Inferior parietal cortex (tissue), 1 donor: Measurements from ENCODE around the gene TMEM117.
"Not testable (repeated sequence)": the region's sequence is repeated elsewhere in the genome, so short reads cannot be mapped to it uniquely, and the experiment has no call there.

Experiments used
- DNase-seq: peaks from one replicate; pipeline ENCODE4 v3.0.0-alpha.2; 2016; ENCODE audit errors: extremely low spot score

The TMEM117 gene

DNA sequence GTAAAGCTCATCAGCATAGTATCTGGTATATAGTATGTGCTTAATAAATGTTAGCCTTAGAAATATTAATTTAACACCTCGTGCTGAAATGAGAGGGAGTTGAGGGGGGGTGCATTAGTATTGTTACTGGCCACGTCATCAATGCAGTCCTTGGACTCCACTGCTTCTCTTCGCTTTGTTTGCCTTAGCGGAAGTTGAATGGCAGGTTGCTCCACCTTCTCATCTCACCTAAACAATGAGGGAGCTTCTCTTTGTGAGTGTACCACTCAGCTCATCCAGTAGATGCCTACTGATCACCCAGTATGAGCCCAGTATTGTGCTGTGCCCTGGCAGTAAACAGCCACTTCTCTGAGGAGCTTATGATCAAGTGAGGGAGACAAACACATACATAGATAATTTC lies 4.5 kb downstream of the TMEM117 start:
- no peak for DNase-seq

- DNase-seq: no peak
These were observed 5.4 kb downstream of the TMEM117 start for GRCh38 chr12:43841253-43841652.

GRCh38 chr12:43842259-43842658 lies 6.4 kb downstream of the TMEM117 start:
- DNase-seq: no peak

GRCh38 chr12:43847425-43848225 lies 11.7 kb downstream of the TMEM117 start:
- not testable (repeated sequence) for DNase-seq

DNA sequence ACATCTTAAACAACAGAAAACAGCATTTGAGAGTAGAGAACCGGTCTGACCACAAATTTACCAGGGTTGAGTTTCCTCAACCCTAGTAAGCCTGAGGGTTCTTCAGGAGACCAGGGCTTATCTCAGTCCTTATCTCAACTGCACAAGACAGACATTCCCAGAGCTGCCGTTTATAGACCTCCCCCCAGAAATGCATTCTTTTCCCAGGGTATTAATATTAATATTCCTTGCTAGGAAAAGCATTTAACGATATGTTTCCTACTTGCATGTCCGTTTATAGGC lies 12.3 kb downstream of the TMEM117 start:
- no peak for DNase-seq

GRCh38 chr12:43848786-43849185 lies 12.9 kb downstream of the TMEM117 start:
- DNase-seq: no peak

DNA sequence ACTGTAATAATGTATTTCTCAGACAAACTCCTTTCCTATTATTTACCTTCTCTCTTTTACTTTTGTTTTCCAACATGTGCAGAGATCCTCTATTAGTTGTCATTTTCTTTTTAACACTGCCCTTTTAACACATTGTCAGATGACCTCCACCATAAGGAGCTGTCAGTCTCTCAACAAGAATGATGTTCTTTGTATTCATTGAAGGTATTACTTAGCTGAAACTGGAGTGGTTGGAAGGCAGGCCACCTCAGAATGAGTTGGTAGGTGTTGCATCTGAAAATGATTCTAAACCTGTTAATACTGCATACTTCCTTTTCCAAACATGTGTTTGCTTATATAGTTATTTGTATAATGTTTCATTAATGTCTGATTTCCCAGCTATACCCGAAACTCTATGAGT lies 16.9 kb downstream of the TMEM117 start:
- DNase-seq: no peak

- DNase-seq: no peak
These were observed 21.1 kb downstream of the TMEM117 start for GRCh38 chr12:43856972-43857371.

GRCh38 chr12:43858096-43858495 lies 22.2 kb downstream of the TMEM117 start:
- no peak for DNase-seq

DNA sequence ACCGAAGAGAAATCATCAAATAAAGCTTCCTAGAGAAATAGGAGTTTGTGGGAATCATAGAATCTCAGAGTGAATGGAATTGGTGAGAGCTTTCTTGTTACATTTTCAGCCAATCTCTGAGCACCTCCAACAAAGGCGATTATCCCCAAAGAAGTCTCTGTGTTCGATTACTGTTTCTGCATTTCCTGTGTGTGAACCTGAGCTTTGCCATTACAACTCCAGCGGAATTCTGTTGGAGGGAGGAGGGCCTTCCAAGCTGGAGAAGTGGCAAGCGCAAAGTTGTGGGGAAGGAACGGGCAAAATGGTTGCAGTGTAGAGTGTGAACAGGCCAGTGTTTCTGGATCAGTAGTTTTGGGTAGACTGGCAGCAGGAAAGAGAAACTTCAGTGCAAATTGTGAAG lies 23.1 kb downstream of the TMEM117 start:
- DNase-seq: no peak

GRCh38 chr12:43861015-43861839 lies 25.3 kb downstream of the TMEM117 start:
- DNase-seq: no peak

DNA sequence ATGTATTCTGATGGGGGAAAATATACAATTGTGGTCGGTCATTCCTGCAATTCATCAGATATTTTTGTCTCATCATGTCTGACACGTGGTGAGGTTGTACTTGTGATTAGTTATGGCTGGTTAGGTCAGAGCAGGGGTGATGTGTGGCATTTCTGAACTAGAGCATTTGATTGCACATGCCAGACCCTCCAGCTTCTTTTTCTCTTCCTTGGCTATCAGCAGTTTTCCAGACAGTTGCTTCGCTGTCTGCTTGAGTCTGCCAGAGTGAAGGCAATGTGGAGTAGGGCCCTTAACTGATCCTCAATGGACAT lies 25.9 kb downstream of the TMEM117 start:
- no peak for DNase-seq

DNA sequence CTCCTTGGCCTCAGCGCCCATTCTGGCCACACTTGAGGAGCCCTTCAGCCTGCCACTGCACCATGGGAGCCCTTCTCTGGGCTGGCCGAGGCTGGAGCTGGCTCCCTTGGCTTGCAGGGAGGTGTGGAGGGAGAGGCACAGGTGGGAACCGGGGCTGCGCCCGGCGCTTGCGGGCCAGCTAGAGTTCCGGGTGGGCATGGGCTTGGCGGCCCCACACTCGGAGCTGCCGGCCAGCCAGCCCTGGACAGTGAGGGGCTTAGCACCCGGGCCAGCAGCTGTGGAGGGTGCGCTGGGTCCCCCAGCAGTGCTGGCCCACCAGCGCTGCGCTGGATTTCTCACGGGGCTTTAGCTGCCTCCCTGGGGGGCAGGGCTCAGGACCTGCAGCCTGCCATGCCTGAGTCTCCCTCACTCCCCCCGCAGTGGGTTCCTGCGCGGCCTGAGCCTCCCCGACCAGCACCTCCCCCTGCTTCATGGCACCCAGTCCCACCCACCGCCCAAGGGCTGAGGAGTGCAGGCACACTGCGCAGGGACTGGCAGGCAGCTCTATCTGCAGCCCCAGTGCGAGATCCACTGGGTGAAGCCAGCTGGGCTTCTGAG lies 28.0 kb downstream of the TMEM117 start:
- no peak for DNase-seq

- DNase-seq: not testable (repeated sequence)
These were observed 28.7 kb downstream of the TMEM117 start for GRCh38 chr12:43864557-43864956.

DNA sequence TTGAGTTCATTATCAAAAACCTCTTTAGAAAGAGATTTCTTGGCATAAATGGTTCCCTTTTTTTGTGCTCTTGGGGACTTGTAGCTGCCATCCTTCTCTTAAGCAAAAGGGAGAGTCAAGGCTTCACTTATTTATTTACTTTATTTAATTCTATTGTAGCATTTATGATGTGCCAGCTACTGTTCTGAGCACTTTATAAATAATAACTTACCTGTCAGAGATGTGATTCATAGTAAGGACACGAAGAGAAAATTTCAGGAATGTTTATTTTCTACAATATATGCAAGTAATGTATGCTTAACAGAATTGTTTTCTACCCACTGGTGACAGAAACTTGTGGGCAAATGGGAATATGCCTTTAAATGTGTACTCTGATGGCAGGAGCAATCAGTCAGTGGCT lies 33.3 kb downstream of the TMEM117 start:
- DNase-seq: no peak

GRCh38 chr12:43869765-43870164 lies 33.9 kb downstream of the TMEM117 start:
- not testable (repeated sequence) for DNase-seq

- DNase-seq: not testable (repeated sequence)
These were observed 35.4 kb downstream of the TMEM117 start for GRCh38 chr12:43871258-43871657.

DNA sequence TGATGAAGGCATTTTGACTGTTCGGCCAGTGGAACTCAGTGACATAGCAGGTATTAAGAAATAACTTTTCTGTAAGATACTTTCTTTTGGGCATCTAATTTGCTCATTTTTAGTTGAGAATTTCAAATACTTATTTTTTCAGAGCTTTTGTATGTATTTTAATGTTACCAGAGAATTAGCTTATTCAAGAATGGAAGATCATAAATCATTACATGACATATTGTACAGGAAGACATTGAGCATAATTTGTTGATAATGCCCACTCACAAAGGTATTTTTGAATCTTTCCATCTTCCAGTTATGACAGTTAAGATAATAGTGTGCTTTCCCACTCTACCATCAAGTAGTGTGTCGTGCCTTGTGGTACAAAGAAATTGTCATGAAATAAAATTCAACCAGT lies 36.5 kb downstream of the TMEM117 start:
- no peak for DNase-seq

GRCh38 chr12:43878050-43878449 lies 42.2 kb downstream of the TMEM117 start:
- no peak for DNase-seq

- no peak for DNase-seq
These were observed 44.7 kb downstream of the TMEM117 start for GRCh38 chr12:43880547-43880946.

- DNase-seq: peak; percentile 74
These were observed 46.8 kb downstream of the TMEM117 start for GRCh38 chr12:43882578-43883178.

GRCh38 chr12:43883311-43883710 lies 47.4 kb downstream of the TMEM117 start:
- DNase-seq: no peak

- no peak for DNase-seq
These were observed 47.9 kb downstream of the TMEM117 start for GRCh38 chr12:43883748-43884147.
